ENCODE data around the gene PSD2.
A peak's percentile ranks its signal among the peaks of the same experiment; 100 is the strongest.
"Not testable (repeated sequence)": the region's sequence is repeated elsewhere in the genome, so short reads cannot be mapped to it uniquely, and the experiment has no call there.

The PSD2 gene

DNA sequence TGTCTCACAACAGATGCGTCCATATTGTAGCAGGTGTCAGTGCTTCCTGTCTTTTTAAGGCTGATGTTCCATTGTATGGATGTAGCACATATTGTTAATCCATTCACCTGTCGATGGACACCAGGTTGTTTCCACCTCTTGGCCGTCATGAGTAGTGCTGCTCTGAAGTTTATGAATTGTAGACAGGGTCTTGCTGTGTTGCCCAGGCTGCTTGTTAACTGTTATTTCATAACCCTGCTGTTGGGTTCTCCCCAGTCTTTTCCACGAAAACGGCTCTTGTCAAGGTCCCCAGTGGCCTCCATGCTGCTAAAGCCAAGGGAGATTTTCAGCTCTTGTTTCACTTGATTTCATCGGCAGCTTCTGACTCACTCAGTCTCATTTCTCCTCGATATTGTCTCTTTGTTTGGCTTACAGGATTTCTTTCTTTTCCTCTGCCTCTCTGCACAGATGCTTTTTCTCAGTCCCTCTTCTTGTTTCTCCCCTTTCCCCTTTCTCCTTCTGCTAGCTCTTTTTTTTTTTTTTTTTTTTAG, 12.1 kb upstream of the PSD2 start:
- peaks cover 5% of the 10 kb centered on the region for H3K4me1 ChIP-seq (ENCODE audit: control insufficient read depth, insufficient read depth, low read length)
- H3K9ac ChIP-seq (ENCODE audit: low read depth, low read length) = no peak overlapping the region
- peaks cover 23% of the 10 kb centered on the region for H3K27me3 ChIP-seq (ENCODE audit: control insufficient read depth, insufficient read depth, low read length)

DNA sequence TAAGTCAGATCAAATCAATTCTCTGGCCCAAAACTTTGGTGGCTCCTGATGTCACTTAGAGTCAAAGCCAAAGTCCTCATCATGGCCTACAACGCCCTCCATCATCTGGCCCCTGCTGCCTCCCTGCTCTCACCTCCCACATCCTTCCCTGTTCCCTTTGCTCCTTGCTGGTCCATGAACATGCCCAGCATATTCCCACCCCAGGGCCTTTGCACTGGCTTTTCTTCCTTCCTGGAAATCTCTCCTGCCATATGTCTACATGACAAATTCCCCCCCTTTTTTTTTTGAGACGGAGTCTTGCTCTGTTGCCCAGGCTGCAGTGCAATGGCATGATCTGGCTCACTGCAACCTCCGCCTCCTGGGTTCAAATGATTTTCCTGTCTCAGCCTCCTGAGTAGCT, 11.1 kb upstream of the PSD2 start:
- Histone ChIP-seq H3K4me3 (ENCODE audit: low read length) (no peak overlapping the region), H3K4me1 (ENCODE audit: control insufficient read depth, insufficient read depth, low read length) (peaks cover 6% of the 10 kb centered on the region), H3K9ac (ENCODE audit: low read depth, low read length) (no peak overlapping the region), H3K27me3 (ENCODE audit: control insufficient read depth, insufficient read depth, low read length) (peaks cover 18% of the 10 kb centered on the region), H3K36me3 (ENCODE audit: insufficient read depth, low read length) (no peaks in the 10 kb centered on the region), H3K9me3 (replicated peaks; ENCODE audit: low read length) (no peaks in the 10 kb centered on the region), H3K4me2 (ENCODE audit: low read length) (no peak overlapping the region)

More for the DNA sequence above, 12.1 kb upstream of the PSD2 start:
- Histone ChIP-seq H3K4me2 (ENCODE audit: low read length) (no peak overlapping the region), H3K4me3 (ENCODE audit: low read length) (no peak overlapping the region), H3K36me3 (ENCODE audit: insufficient read depth, low read length) (no peaks in the 10 kb centered on the region), H3K9me3 (replicated peaks; ENCODE audit: low read length) (no peaks in the 10 kb centered on the region)

GRCh38 chr5:139787257-139787567, 8.4 kb upstream of the PSD2 start:
- H3K4me1 ChIP-seq (ENCODE audit: control insufficient read depth, insufficient read depth, low read length) = peaks cover 6% of the 10 kb centered on the region
- H3K9me3 ChIP-seq (replicated peaks; ENCODE audit: low read length) = no peaks in the 10 kb centered on the region
- peaks cover 12% of the 10 kb centered on the region for H3K27me3 ChIP-seq (ENCODE audit: control insufficient read depth, insufficient read depth, low read length)
- H3K4me2 ChIP-seq (ENCODE audit: low read length) = peak overlapping the region; percentile 99
- no peaks in the 10 kb centered on the region for H3K36me3 ChIP-seq (ENCODE audit: insufficient read depth, low read length)
- H3K9ac ChIP-seq (ENCODE audit: low read depth, low read length) = no peak overlapping the region
- peak overlapping the region; percentile 82 for H3K4me3 ChIP-seq (ENCODE audit: low read length)

GRCh38 chr5:139787568-139788293, 7.9 kb upstream of the PSD2 start:
- Histone ChIP-seq H3K9me3 (replicated peaks; ENCODE audit: low read length) (no peaks in the 10 kb centered on the region), H3K36me3 (ENCODE audit: insufficient read depth, low read length) (no peaks in the 10 kb centered on the region), H3K9ac (ENCODE audit: low read depth, low read length) (peak overlapping the region; percentile 90), H3K27me3 (ENCODE audit: control insufficient read depth, insufficient read depth, low read length) (peaks cover 12% of the 10 kb centered on the region), H3K4me3 (ENCODE audit: low read length) (peak overlapping the region; percentile 82), H3K4me1 (ENCODE audit: control insufficient read depth, insufficient read depth, low read length) (peaks cover 6% of the 10 kb centered on the region), H3K4me2 (ENCODE audit: low read length) (peak overlapping the region; percentile 99)

DNA sequence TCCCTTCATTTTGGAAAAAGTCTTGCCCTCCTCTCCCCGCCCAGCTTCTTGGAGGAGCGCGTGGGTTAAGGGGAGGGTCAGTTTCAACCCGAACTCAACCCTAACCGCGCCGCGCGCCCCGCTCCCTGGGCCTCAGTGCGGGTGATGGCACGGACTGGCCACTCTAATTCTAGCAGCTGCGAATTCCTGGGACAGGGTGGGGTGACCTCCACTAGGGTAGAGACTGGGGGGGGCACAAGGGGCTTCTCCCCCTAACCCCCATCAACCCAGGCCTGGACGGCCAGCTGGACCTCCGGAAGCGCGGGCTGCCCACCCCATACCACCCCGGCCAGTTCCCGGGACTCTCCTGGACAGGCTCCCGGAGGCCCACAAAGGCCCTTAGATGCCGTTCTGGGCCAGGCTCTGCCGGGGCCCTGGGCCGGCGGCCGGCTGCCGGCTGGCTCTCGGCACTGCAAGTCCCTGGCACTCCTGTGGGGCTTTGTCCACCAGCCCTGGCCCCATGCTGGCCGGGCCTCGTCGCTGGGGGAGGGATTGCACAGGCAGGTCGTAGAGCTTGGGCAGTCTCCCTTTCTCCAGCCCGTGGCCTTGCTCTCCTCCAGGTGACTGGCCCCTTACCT, 7.2 kb upstream of the PSD2 start:
- peak overlapping the region; percentile 82 for H3K4me3 ChIP-seq (ENCODE audit: low read length)
- no peaks in the 10 kb centered on the region for H3K36me3 ChIP-seq (ENCODE audit: insufficient read depth, low read length)
- peaks cover 14% of the 10 kb centered on the region for H3K27me3 ChIP-seq (ENCODE audit: control insufficient read depth, insufficient read depth, low read length)
- H3K4me1 ChIP-seq (ENCODE audit: control insufficient read depth, insufficient read depth, low read length) = peaks cover 6% of the 10 kb centered on the region
- no peaks in the 10 kb centered on the region for H3K9me3 ChIP-seq (replicated peaks; ENCODE audit: low read length)
- peak overlapping the region; percentile 99 for H3K4me2 ChIP-seq (ENCODE audit: low read length)
- H3K9ac ChIP-seq (ENCODE audit: low read depth, low read length) = peak overlapping the region; percentile 90

DNA sequence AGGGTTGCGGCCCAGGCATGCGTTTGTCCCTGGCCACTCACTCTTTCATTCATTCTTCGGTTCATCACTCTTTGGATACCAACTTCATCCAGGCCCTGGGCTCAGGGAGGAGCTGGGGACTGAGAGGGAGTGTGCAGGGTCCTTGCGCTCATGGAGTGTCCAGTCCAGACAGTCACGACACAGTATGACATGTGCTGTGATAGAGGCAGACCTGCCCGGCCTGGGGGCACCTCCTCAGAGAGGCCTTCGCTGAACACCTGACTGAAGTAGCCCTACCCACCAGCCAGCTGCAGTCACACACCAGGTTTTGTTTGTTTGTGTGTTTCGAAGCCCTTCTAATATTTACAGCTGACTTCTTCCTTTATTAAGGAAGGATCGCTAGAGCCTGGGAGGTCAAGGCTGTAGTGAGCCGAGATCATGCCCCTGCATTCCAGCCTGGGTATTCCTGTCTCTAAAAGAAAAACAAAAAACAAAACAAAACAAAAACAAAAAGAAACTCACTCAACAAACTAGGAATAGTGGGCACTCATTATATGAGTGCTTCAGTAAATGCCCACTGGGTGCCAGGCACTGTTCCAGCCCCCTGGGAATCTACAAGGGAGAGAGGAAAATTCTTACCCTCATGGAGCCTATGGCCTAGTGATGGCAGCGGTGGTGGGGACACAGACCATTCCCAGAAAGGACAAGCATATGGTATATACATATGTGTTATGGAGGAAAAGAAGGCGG, 6.3 kb upstream of the PSD2 start:
- Histone ChIP-seq H3K27me3 (ENCODE audit: control insufficient read depth, insufficient read depth, low read length) (peaks cover 23% of the 10 kb centered on the region), H3K9ac (ENCODE audit: low read depth, low read length) (no peak overlapping the region)

DNA sequence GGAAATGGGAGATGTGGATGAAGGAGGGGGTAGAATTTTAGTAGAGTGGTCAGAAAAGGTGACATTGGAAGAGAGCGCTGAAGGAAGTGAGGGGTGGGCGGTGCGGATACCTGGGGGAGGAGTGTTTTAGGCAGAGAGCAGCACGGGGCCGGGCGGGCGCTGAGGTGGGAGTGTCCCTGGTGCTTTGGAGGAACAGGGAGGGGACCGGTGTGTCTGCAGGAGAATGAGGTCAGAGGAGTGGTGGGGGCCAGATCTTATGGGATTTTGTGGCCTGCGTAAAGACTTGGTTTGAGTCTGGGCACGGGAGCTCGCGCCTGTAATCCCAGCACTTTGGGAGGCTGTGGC, 5.8 kb upstream of the PSD2 start:
- peaks cover 6% of the 10 kb centered on the region for H3K4me1 ChIP-seq (ENCODE audit: control insufficient read depth, insufficient read depth, low read length)
- no peak overlapping the region for H3K4me2 ChIP-seq (ENCODE audit: low read length)
- no peaks in the 10 kb centered on the region for H3K36me3 ChIP-seq (ENCODE audit: insufficient read depth, low read length)
- no peaks in the 10 kb centered on the region for H3K9me3 ChIP-seq (replicated peaks; ENCODE audit: low read length)
- no peak overlapping the region for H3K9ac ChIP-seq (ENCODE audit: low read depth, low read length)
- H3K4me3 ChIP-seq (ENCODE audit: low read length) = no peak overlapping the region
- peaks cover 28% of the 10 kb centered on the region for H3K27me3 ChIP-seq (ENCODE audit: control insufficient read depth, insufficient read depth, low read length)

More for the DNA sequence above, 6.3 kb upstream of the PSD2 start:
- Histone ChIP-seq H3K4me1 (ENCODE audit: control insufficient read depth, insufficient read depth, low read length) (peaks cover 6% of the 10 kb centered on the region), H3K9me3 (replicated peaks; ENCODE audit: low read length) (no peaks in the 10 kb centered on the region), H3K36me3 (ENCODE audit: insufficient read depth, low read length) (no peaks in the 10 kb centered on the region), H3K4me3 (ENCODE audit: low read length) (no peak overlapping the region), H3K4me2 (ENCODE audit: low read length) (no peak overlapping the region)

- H3K36me3 ChIP-seq (ENCODE audit: insufficient read depth, low read length) = no peaks in the 10 kb centered on the region
- H3K9me3 ChIP-seq (replicated peaks; ENCODE audit: low read length) = no peaks in the 10 kb centered on the region
- H3K4me3 ChIP-seq (ENCODE audit: low read length) = no peak overlapping the region
- no peak overlapping the region for H3K4me2 ChIP-seq (ENCODE audit: low read length)
- peaks cover 47% of the 10 kb centered on the region for H3K27me3 ChIP-seq (ENCODE audit: control insufficient read depth, insufficient read depth, low read length)
- no peak overlapping the region for H3K9ac ChIP-seq (ENCODE audit: low read depth, low read length)
- peaks cover 6% of the 10 kb centered on the region for H3K4me1 ChIP-seq (ENCODE audit: control insufficient read depth, insufficient read depth, low read length)
Measured at GRCh38 chr5:139792218-139792617, 3.4 kb upstream of the PSD2 start.

DNA sequence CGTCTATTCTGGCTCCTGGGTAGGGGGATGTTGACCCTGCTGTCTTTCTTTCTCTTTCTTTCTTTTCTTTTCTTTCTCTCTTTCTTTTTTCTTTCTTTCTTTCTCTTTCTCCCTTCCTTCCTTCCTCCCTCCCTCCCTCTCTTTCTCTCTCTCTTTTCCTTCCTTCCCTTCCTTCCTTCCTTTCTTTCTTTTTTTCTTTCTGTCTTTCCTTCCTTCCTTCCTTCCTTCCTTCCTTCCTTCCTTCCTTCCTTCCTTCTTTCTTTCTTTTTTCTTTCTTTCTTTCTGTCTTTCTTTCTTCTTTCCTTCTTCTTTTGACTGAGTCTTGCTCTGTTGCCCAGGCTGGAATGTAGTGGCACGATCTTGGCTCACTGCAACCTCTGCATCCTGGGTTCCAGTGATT, 3.0 kb upstream of the PSD2 start:
- not testable (repeated sequence) for H3K9me3 ChIP-seq (replicated peaks; ENCODE audit: low read length); H3K4me2 ChIP-seq (ENCODE audit: low read length); H3K4me1 ChIP-seq (ENCODE audit: control insufficient read depth, insufficient read depth, low read length); H3K36me3 ChIP-seq (ENCODE audit: insufficient read depth, low read length); H3K9ac ChIP-seq (ENCODE audit: low read depth, low read length); H3K4me3 ChIP-seq (ENCODE audit: low read length)
- H3K27me3 ChIP-seq (ENCODE audit: control insufficient read depth, insufficient read depth, low read length) = peaks cover 51% of the 10 kb centered on the region

DNA sequence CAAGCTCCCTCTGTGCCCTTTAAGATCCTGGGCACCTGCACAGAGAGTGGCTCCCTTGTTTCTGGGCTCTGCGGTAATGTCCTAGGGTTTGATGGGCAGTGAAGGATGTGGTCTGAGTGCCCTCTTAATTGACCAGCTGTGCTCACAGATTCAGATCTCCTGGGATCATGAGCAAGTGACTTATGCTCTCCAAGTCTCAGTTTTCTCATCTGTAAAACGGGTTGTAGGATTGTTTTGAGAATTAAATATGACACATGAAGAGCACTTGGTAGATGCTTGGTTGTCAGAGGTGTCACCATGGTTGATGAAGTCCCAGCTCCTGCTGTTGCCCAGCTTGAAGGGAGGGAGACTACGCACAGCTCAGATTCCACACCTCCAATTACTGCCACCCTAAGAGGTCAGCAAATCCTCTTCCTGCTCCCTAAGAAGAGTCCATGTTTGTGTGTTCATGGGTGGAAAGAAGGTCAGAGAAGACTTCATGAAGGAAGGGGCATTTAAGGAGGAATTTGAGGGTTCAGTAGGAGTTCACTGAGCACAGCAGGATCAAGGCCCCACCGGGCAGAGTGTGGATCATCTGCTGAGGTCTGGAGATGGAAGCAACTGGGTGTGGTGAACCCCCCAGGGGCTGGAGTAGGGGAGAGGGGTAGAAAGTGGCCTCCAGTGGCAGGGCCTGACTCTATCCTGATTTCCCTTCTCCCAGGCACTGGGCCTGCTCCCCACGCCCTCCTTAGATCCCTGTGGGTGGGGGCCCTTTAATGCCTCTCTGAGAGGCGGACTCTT, 1.4 kb upstream of the PSD2 start:
- peaks cover 66% of the 10 kb centered on the region for H3K27me3 ChIP-seq (ENCODE audit: control insufficient read depth, insufficient read depth, low read length)
- no peaks in the 10 kb centered on the region for H3K4me1 ChIP-seq (ENCODE audit: control insufficient read depth, insufficient read depth, low read length)

More for the DNA sequence above, 1.4 kb upstream of the PSD2 start:
- no peak overlapping the region for H3K4me3 ChIP-seq (ENCODE audit: low read length)
- no peak overlapping the region for H3K9ac ChIP-seq (ENCODE audit: low read depth, low read length)
- no peak overlapping the region for H3K4me2 ChIP-seq (ENCODE audit: low read length)
- no peaks in the 10 kb centered on the region for H3K36me3 ChIP-seq (ENCODE audit: insufficient read depth, low read length)
- no peaks in the 10 kb centered on the region for H3K9me3 ChIP-seq (replicated peaks; ENCODE audit: low read length)

Data from skeletal muscle satellite cell (primary cell).